ENCODE data around the gene TADA1. TPM values are rescaled to one million over a fixed set of nuclear protein-coding genes. Genes with fewer than 3 reads are reported as not detected.

The TADA1 gene
- total and polyA plus RNA-seq, 2 donors (not counting 1 experiment from before 2014, with no cell fraction given), result 12.9 to 13.2 TPM

GRCh38 chr1:166870584-166870983, 5.5 kb downstream of the TADA1 start:
- Histone ChIP-seq H3K27me3 (ENCODE audit: control insufficient read depth, insufficient read depth, low read length) (no peaks in the 10 kb centered on the region), H3K9ac (ENCODE audit: insufficient read depth, low read length) (no peak overlapping the region), H3K36me3 (ENCODE audit: control insufficient read depth, insufficient read depth, low read length) (peaks cover 5% of the 10 kb centered on the region), H4K20me1 (ENCODE audit: control insufficient read depth, extremely low read depth, insufficient read depth, low read length) (peaks cover 1% of the 10 kb centered on the region), H3K4me1 (ENCODE audit: control insufficient read depth, extremely low read depth, insufficient read depth, low read length) (no peaks in the 10 kb centered on the region), H2AFZ (ENCODE audit: low read length) (no peak overlapping the region), H3K4me3 (replicated peaks in 1 of 4; ENCODE audit: control extremely low read depth in 1 of 4, insufficient read depth in 1 of 4, low read depth in 3 of 4, low read length in 4 of 4) (no peak overlapping the region), H3K27ac (ENCODE audit: insufficient read depth, low read length) (no peak overlapping the region), H3K9me3 (ENCODE audit: control insufficient read depth, insufficient read depth, low read depth, low read length) (no peaks in the 10 kb centered on the region), H3K79me2 (ENCODE audit: control insufficient read depth, insufficient read depth, low read length) (peaks cover 21% of the 10 kb centered on the region), H3K4me2 (ENCODE audit: extremely low read depth, insufficient read depth, low read length) (no peak overlapping the region)
- DNase-seq (ENCODE audit: low read depth in 2 of 2), result no peak
- TF ChIP-seq CTCF (conservative IDR thresholded peaks at IDR 0.05 in 1 of 2, IDR thresholded peaks at IDR 0.05 in 1 of 2; ENCODE audit: low read depth in 1 of 2, low read length in 2 of 2), result no peak
- TF ChIP-seq EZH2 (IDR thresholded peaks at IDR 0.05; ENCODE audit: low read length, missing control alignments), result no peak

- Histone ChIP-seq H4K20me1 (ENCODE audit: control insufficient read depth, extremely low read depth, insufficient read depth, low read length) (peaks cover 1% of the 10 kb centered on the region), H3K4me3 (replicated peaks in 1 of 4; ENCODE audit: control extremely low read depth in 1 of 4, insufficient read depth in 1 of 4, low read depth in 3 of 4, low read length in 4 of 4) (no peak overlapping the region), H3K9me3 (ENCODE audit: control insufficient read depth, insufficient read depth, low read depth, low read length) (no peaks in the 10 kb centered on the region), H3K79me2 (ENCODE audit: control insufficient read depth, insufficient read depth, low read length) (peaks cover 14% of the 10 kb centered on the region), H3K9ac (ENCODE audit: insufficient read depth, low read length) (no peak overlapping the region), H3K36me3 (ENCODE audit: control insufficient read depth, insufficient read depth, low read length) (peaks cover 5% of the 10 kb centered on the region), H3K4me2 (ENCODE audit: extremely low read depth, insufficient read depth, low read length) (no peak overlapping the region), H3K27ac (ENCODE audit: insufficient read depth, low read length) (no peak overlapping the region), H3K4me1 (ENCODE audit: control insufficient read depth, extremely low read depth, insufficient read depth, low read length) (no peaks in the 10 kb centered on the region), H3K27me3 (ENCODE audit: control insufficient read depth, insufficient read depth, low read length) (no peaks in the 10 kb centered on the region), H2AFZ (ENCODE audit: low read length) (no peak overlapping the region)
- DNase-seq (ENCODE audit: low read depth in 2 of 2), result no peak
- TF ChIP-seq CTCF (conservative IDR thresholded peaks at IDR 0.05 in 1 of 2, IDR thresholded peaks at IDR 0.05 in 1 of 2; ENCODE audit: low read depth in 1 of 2, low read length in 2 of 2) (no peak), EZH2 (IDR thresholded peaks at IDR 0.05; ENCODE audit: low read length, missing control alignments) (no peak)
Measured at GRCh38 chr1:166869318-166870099, 6.6 kb downstream of the TADA1 start.

GRCh38 chr1:166868639-166869038, 7.4 kb downstream of the TADA1 start:
- no peak overlapping the region for H2AFZ ChIP-seq (ENCODE audit: low read length)
- H3K4me3 ChIP-seq (replicated peaks in 1 of 4; ENCODE audit: control extremely low read depth in 1 of 4, insufficient read depth in 1 of 4, low read depth in 3 of 4, low read length in 4 of 4), result no peak overlapping the region
- no peak overlapping the region for H3K27ac ChIP-seq (ENCODE audit: insufficient read depth, low read length)
- peaks cover 5% of the 10 kb centered on the region for H3K36me3 ChIP-seq (ENCODE audit: control insufficient read depth, insufficient read depth, low read length)
- TF ChIP-seq EZH2 (IDR thresholded peaks at IDR 0.05; ENCODE audit: low read length, missing control alignments), result no peak
- TF ChIP-seq CTCF (conservative IDR thresholded peaks at IDR 0.05 in 1 of 2, IDR thresholded peaks at IDR 0.05 in 1 of 2; ENCODE audit: low read depth in 1 of 2, low read length in 2 of 2), result no peak
- H3K4me1 ChIP-seq (ENCODE audit: control insufficient read depth, extremely low read depth, insufficient read depth, low read length), result no peaks in the 10 kb centered on the region
- peaks cover 1% of the 10 kb centered on the region for H4K20me1 ChIP-seq (ENCODE audit: control insufficient read depth, extremely low read depth, insufficient read depth, low read length)
- no peak for DNase-seq (ENCODE audit: low read depth in 2 of 2)
- no peaks in the 10 kb centered on the region for H3K9me3 ChIP-seq (ENCODE audit: control insufficient read depth, insufficient read depth, low read depth, low read length)
- peaks cover 11% of the 10 kb centered on the region for H3K79me2 ChIP-seq (ENCODE audit: control insufficient read depth, insufficient read depth, low read length)
- no peak overlapping the region for H3K4me2 ChIP-seq (ENCODE audit: extremely low read depth, insufficient read depth, low read length)
- H3K27me3 ChIP-seq (ENCODE audit: control insufficient read depth, insufficient read depth, low read length), result no peaks in the 10 kb centered on the region
- no peak overlapping the region for H3K9ac ChIP-seq (ENCODE audit: insufficient read depth, low read length)

Measured in fibroblast of lung (primary cell).